GM12874 (cell line): Measurements from ENCODE around the gene NHEJ1.
A peak's percentile ranks its signal among the peaks of the same experiment; 100 is the strongest.

Source experiments
- CTCF ChIP-seq: IDR thresholded peaks from 2 replicates; pipeline ENCODE4 v1.5.1; 2011; ENCODE audit warnings: low read depth, mild to moderate bottlenecking, control low read depth, low read length, moderate library complexity; ENCODE audit not compliant: insufficient read depth

Gene NHEJ1

DNA sequence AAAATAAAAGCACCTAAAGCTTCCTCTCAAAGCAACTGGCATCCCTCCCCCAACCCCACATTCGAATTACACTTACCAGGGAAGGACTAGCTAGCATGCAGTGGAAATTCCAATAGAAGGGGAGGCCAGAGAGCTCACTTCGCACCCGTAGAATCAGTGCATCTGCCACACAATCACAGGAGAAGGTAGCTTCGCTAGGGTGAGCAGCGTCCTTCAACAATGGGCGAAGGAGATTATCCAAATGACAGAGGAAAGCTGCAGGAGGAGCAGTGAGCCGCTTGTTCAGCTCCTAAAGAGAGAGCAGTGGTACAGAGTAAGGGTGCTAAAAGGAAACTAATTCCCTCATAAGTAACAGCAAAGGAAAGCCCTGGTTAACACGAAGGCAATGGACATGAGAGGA, 3.2 kb downstream of the NHEJ1 start:
- TF ChIP-seq CTCF, result no peak

DNA sequence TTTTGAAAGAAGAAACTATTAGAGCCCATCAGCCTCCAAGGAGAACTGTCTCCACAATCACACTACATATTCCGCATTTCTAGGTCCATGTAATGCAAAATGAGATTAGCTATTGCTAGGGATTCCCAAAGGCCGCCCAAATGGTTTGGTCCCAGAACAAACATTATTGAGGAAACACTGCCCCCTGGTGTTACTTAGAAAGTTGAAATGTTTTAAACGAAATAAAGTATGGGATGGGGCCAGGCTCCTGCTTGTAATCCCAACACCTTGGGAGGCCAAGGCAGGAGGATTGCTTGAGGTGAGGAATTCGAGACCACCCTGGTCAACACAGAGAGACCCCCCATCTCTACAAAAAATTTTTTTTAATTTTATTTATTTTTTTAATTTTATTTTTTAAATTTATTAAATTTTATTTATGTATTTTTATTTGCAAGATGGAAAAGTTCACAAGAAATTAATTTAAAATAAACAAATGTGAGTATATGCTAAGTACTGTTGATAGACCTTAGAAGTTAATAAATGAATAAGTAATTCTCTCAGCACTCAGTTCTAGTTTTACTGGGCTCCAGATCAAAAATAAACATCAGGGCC, 5.5 kb downstream of the NHEJ1 start:
- TF ChIP-seq CTCF, result peak; percentile 34; the same call in 1 of the 2 replicates

- TF ChIP-seq CTCF, result no peak
These were observed 10.9 kb downstream of the NHEJ1 start for GRCh38 chr2:219149667-219150066.

DNA sequence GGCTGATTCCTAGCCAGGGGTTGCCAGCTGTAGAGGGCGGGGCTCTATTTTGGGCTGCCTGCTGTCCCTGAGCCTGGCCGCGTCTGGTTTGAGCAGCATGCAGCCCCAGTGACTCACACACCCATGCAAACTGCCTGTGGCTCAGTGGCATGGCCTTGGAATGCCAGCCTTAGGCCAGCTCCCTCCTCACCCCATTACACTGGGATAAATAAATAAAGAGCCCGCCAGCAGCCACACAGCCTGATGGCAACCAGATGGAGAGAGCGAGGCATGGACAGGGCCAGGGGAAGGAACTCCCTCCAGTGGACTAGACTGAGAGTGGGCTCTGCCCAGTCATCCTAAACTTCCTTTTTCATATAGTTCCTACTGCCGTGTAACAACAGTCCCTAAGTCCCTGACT, 18.3 kb downstream of the NHEJ1 start:
- TF ChIP-seq CTCF, result no peak

- TF ChIP-seq CTCF, result no peak
These were observed 19.9 kb downstream of the NHEJ1 start for GRCh38 chr2:219140722-219141121.

- no peak for TF ChIP-seq CTCF
These were observed 26.6 kb downstream of the NHEJ1 start for GRCh38 chr2:219133976-219134375.

DNA sequence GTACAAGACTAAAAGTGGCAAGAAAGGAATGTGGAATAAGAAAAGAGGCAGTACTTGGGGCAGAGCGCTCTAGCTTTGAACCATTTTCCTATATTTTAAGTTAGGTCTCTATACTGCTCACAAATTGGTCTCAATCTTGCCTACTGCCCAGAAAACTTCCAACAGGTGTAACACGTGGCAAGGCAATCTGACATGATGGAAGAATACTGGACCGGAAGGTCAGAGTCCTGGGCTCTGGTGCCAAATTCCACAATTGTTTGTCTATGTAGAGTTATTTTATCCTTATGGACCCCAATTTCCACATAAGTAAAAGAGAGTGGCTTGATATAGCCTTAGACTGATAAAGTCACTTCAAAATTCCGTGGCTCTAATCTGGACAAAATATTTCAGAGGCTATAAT, 28.9 kb downstream of the NHEJ1 start:
- TF ChIP-seq CTCF, result no peak
